ENCODE results near the gene MLF2.
"Not testable (repeated sequence)": the region's sequence is repeated elsewhere in the genome, so short reads cannot be mapped to it uniquely, and the experiment has no call there.

MLF2 gene

DNA sequence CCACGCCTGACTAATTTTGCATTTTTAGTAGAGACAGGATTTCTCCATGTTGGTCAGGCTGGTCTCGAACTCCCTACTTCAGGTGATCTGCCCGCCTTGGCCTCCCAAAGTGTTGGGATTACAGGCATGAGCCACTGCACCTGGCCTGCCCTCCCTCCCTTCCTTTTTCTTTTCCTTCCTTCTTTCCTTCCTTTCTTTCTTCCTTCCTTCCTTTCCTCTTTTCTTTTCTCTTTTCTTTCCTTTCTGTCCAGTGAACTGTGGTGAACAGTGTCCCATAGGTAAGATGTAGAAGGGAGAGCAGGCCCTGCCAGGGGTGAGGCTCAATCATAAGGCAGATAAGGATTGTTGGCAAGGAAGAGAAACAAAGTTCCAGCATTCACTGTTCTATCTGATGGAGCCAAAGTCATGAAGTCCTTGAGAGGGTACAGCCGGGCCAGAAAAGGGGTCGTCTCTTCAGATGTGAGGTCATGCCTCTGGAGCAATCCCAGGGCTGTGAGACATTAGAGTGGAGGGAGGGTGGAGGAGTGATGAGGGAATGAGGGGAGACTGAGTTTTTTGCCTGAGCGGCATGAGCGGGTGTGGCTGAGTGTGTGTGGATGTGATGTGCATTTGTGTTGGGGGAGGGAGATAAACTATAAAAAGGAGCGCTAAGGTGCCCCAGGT is 4.2 kb upstream of the MLF2 start:
- Histone ChIP-seq H3K36me3 (ENCODE audit: control insufficient read depth, low read depth, low read length) (no peaks in the 10 kb centered on the region), H3K9ac (ENCODE audit: low read length) (no peak overlapping the region), H3K4me3 (ENCODE audit: low read length) (no peak overlapping the region), H3K4me1 (ENCODE audit: control insufficient read depth, low read depth, low read length) (peaks cover 6% of the 10 kb centered on the region), H3K9me3 (ENCODE audit: control insufficient read depth, low read depth, low read length) (no peaks in the 10 kb centered on the region), H3K27ac (ENCODE audit: low read length) (no peak overlapping the region), H3K27me3 (ENCODE audit: control insufficient read depth, insufficient read depth, low read length) (no peaks in the 10 kb centered on the region)

DNA sequence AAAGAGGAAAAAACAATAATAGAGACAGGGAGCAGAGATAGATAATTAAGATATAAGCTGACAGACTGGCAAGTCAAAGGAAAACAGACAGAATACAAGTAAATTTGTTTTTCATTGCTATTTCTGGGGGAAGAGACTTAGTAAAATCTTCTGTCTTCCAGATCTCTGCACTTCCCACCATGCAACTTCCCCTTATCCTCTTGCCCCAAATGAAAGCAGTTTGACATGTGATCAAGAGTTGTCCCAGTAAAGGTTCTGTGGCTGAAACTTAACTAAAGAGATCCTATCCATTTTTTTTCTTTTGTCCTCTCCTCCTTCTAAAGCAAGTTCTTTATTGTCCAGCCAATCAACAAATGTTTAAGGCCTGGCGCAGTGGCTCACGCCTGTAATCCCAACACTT is 1.5 kb upstream of the MLF2 start:
- H3K9ac ChIP-seq (ENCODE audit: low read length), result no peak overlapping the region
- peaks cover 25% of the 10 kb centered on the region for H3K36me3 ChIP-seq (ENCODE audit: control insufficient read depth, low read depth, low read length)
- no peak overlapping the region for H3K27ac ChIP-seq (ENCODE audit: low read length)
- peaks cover 11% of the 10 kb centered on the region for H3K4me1 ChIP-seq (ENCODE audit: control insufficient read depth, low read depth, low read length)
- H3K4me3 ChIP-seq (ENCODE audit: low read length), result no peak overlapping the region
- H3K9me3 ChIP-seq (ENCODE audit: control insufficient read depth, low read depth, low read length), result no peaks in the 10 kb centered on the region
- H3K27me3 ChIP-seq (ENCODE audit: control insufficient read depth, insufficient read depth, low read length), result no peaks in the 10 kb centered on the region

DNA sequence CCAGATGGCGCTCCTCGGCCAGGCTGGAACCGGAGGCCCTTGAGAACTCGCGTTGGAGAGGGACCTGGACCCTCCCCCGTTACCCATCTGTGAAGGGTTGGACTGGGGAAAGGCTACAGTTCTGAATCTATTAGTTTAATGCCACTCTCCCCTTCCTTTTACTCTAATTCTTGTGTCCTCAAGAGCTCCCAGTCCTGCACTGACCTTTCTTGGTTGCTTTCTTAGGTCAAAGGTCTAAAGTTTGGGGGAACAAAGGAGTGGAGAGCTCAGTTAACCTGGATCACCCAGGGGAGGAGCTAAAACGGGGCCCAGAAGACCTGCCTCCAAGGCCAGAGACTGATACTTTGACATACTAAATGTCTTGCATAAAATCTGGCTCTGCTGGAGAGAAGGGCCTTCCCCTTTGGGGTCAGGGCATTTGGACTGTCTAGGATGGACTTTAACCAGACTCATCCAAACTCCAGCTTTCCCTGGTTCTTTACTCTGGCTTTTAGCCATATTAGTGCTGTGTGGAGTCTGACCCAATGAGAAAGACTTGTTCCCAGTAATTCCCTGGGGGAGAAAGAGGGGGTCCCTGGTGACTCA is 923 bp upstream of the MLF2 start:
- peaks cover 31% of the 10 kb centered on the region for H3K36me3 ChIP-seq (ENCODE audit: control insufficient read depth, low read depth, low read length)
- H3K4me3 ChIP-seq (ENCODE audit: low read length), result peak overlapping the region; percentile 22
- H3K27ac ChIP-seq (ENCODE audit: low read length), result no peak overlapping the region
- H3K9ac ChIP-seq (ENCODE audit: low read length), result no peak overlapping the region
- no peaks in the 10 kb centered on the region for H3K27me3 ChIP-seq (ENCODE audit: control insufficient read depth, insufficient read depth, low read length)
- peaks cover 11% of the 10 kb centered on the region for H3K4me1 ChIP-seq (ENCODE audit: control insufficient read depth, low read depth, low read length)
- no peaks in the 10 kb centered on the region for H3K9me3 ChIP-seq (ENCODE audit: control insufficient read depth, low read depth, low read length)

DNA sequence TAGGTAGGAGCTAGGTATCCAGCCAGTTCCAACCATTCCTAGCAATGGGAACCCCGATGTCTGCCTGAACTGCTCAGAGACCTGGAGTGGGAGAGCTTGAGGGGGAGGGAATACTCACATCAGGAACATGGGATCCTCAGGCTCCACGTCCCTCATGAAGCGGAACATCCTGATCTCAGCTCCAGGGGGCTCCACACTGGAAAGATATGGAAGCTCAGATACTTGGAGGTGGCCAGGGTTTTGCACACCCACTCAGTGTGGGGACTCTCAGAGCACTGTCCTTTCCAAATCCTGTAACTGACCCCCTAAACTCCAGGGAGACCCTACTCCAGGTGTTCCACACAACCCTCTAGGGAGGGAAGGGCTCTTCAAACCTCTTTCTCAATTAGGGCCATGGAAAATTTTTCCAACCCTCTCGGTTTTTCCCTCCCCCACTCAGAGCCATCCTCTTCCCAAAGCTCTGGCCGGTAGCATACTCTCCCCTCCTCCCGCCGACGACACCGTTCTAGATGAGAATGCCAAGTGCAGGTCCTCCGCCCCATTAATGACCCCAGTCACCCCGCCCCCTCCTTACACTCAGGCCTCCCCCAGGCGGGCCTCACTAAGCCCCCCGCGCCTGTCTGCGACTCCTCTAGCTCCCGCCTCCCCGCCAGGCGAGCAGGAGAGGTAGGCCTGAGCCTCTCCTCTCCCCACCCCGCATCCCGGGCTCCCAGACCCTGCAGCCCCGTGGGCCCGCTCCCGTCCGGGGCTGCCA is 597 bp downstream of the MLF2 start:
- Histone ChIP-seq H3K27me3 (ENCODE audit: control insufficient read depth, insufficient read depth, low read length) (no peaks in the 10 kb centered on the region), H3K9me3 (ENCODE audit: control insufficient read depth, low read depth, low read length) (no peaks in the 10 kb centered on the region), H3K27ac (ENCODE audit: low read length) (peak overlapping the region; percentile 97), H3K36me3 (ENCODE audit: control insufficient read depth, low read depth, low read length) (peaks cover 46% of the 10 kb centered on the region), H3K4me1 (ENCODE audit: control insufficient read depth, low read depth, low read length) (peaks cover 11% of the 10 kb centered on the region), H3K9ac (ENCODE audit: low read length) (peak overlapping the region; percentile 93), H3K4me3 (ENCODE audit: low read length) (peak overlapping the region; percentile 87)

DNA sequence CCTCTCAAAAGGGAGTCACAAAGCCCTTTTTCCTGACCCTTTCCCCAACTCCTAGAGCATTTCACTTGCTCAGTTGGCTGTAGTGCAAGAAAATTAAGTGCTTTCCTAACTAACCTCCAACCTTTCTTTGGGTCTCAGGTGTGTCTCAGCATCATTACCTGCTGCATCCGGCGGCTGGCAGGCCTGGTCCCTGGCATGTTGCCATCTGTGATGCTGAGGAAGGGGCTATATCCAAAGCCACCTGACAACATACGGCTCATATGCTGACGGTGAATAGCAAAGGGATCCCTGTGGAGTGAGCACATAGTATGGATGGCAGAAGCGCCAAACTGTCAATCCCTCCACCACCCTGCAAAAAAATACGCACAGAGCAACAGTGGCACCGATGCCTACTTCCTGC is 1.2 kb downstream of the MLF2 start:
- no peaks in the 10 kb centered on the region for H3K27me3 ChIP-seq (ENCODE audit: control insufficient read depth, insufficient read depth, low read length)
- H3K9me3 ChIP-seq (ENCODE audit: control insufficient read depth, low read depth, low read length), result no peaks in the 10 kb centered on the region
- peaks cover 52% of the 10 kb centered on the region for H3K36me3 ChIP-seq (ENCODE audit: control insufficient read depth, low read depth, low read length)
- no peak overlapping the region for H3K27ac ChIP-seq (ENCODE audit: low read length)
- peak overlapping the region; percentile 87 for H3K4me3 ChIP-seq (ENCODE audit: low read length)
- peaks cover 11% of the 10 kb centered on the region for H3K4me1 ChIP-seq (ENCODE audit: control insufficient read depth, low read depth, low read length)
- no peak overlapping the region for H3K9ac ChIP-seq (ENCODE audit: low read length)

DNA sequence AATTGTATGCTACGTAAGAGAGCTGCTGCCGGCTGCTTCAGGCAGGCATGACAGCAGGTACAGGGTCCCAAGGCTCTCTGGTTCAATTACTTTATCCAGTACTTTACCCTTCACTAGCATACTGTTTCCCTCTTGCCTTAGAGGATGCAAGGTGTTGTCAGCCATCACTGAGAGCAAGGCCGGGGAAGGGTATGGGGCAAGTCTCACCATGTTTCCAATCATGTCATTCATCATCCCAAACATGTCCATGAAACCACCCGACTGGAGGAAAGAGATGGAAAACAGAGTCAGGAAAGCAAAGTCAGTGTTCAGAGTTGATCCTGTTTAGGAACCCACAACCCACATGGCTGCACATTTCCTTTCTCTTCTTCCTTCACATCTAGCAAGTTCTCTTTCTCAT is 2.4 kb downstream of the MLF2 start:
- Histone ChIP-seq H3K4me1 (ENCODE audit: control insufficient read depth, low read depth, low read length) (peaks cover 11% of the 10 kb centered on the region), H3K36me3 (ENCODE audit: control insufficient read depth, low read depth, low read length) (peaks cover 60% of the 10 kb centered on the region), H3K27ac (ENCODE audit: low read length) (no peak overlapping the region), H3K9me3 (ENCODE audit: control insufficient read depth, low read depth, low read length) (no peaks in the 10 kb centered on the region), H3K9ac (ENCODE audit: low read length) (no peak overlapping the region), H3K27me3 (ENCODE audit: control insufficient read depth, insufficient read depth, low read length) (no peaks in the 10 kb centered on the region), H3K4me3 (ENCODE audit: low read length) (no peak overlapping the region)

DNA sequence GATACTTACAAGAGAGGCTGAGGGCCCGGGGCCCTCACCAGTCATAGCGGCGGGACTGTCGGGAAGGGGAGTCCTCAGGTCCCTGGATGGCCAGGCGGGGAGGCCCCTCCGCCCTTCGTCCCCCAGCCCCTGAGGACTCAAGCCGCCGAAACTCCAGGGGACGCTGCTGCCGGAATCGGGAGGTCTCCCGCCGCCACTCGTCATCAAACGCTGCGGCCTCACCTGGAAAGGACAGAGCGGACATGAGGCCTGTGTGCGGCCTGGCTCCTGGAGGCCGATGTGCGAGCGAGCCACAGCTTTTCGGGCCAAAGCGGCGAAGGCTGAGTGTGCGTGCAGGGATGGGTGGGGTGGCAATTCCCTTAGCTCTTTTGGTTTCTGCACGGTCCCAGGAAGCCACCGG is 4.2 kb downstream of the MLF2 start:
- H3K4me1 ChIP-seq (ENCODE audit: control insufficient read depth, low read depth, low read length), result peaks cover 6% of the 10 kb centered on the region
- no peak overlapping the region for H3K4me3 ChIP-seq (ENCODE audit: low read length)
- H3K36me3 ChIP-seq (ENCODE audit: control insufficient read depth, low read depth, low read length), result peaks cover 61% of the 10 kb centered on the region
- no peaks in the 10 kb centered on the region for H3K9me3 ChIP-seq (ENCODE audit: control insufficient read depth, low read depth, low read length)
- H3K27me3 ChIP-seq (ENCODE audit: control insufficient read depth, insufficient read depth, low read length), result no peaks in the 10 kb centered on the region
- H3K27ac ChIP-seq (ENCODE audit: low read length), result no peak overlapping the region
- no peak overlapping the region for H3K9ac ChIP-seq (ENCODE audit: low read length)

DNA sequence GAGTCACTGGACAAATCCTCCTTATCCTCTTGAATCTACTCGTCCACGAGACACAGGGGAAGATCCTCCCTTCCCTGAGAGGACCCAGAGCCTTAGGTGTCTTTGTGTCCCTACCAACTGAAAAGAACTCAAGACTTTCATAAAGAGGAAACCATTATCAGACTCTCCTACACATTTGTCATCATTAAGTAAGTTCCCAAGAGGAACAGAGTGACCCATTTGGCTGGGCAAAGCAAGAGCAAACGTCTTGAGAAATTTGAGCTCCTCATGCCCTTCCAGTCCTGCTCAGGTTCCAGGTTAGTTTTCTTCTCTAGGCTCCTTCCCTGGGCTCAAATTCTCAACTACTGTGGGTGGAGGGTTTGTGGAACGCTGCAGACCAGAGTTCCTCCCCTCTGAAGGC is 5.7 kb downstream of the MLF2 start:
- no peaks in the 10 kb centered on the region for H3K9me3 ChIP-seq (ENCODE audit: control insufficient read depth, low read depth, low read length)
- H3K27me3 ChIP-seq (ENCODE audit: control insufficient read depth, insufficient read depth, low read length), result no peaks in the 10 kb centered on the region
- H3K27ac ChIP-seq (ENCODE audit: low read length), result no peak overlapping the region
- H3K36me3 ChIP-seq (ENCODE audit: control insufficient read depth, low read depth, low read length), result peaks cover 61% of the 10 kb centered on the region
- no peak overlapping the region for H3K9ac ChIP-seq (ENCODE audit: low read length)
- no peak overlapping the region for H3K4me3 ChIP-seq (ENCODE audit: low read length)
- H3K4me1 ChIP-seq (ENCODE audit: control insufficient read depth, low read depth, low read length), result peaks cover 5% of the 10 kb centered on the region

DNA sequence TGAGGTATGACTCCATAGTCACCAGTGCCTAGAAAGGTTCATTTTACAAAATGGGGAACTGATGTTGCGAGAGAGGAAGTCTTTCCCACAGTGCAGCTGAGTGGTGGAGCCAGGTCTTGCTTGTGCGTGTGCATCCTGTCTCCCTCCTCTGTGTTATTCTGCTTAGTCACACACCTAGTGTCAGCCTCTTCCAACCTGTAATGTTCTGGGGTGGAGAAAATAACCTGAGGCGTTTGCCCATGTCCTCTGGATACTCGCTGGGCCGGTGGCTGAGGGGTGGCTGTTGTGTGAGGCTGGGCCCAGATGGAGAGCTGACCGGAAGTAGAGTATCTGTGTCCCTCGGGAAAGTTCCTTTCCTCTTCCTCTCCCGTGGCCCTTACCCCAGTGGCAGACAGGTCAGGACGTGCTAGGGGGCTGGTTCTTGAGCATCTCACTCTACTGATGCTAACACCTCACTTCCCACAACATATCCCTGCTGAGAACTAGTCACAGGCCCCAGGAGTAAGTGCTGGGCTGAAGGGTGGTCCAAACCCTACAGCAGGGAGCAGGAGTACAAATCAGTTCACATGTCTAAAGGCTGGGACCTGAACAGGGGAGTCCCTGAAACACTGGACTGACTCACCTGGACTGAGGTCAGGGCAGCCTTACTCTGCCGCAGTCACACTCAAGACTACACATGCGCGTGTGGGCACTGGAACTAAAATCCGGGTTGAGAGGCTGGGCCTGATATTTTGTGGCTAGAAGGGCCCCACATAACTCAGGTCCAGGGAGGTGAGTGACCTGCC is 7.0 kb downstream of the MLF2 start:
- Histone ChIP-seq H3K36me3 (ENCODE audit: control insufficient read depth, low read depth, low read length) (peaks cover 51% of the 10 kb centered on the region), H3K27me3 (ENCODE audit: control insufficient read depth, insufficient read depth, low read length) (no peaks in the 10 kb centered on the region), H3K9ac (ENCODE audit: low read length) (no peak overlapping the region), H3K4me3 (ENCODE audit: low read length) (no peak overlapping the region), H3K4me1 (ENCODE audit: control insufficient read depth, low read depth, low read length) (no peaks in the 10 kb centered on the region), H3K27ac (ENCODE audit: low read length) (no peak overlapping the region), H3K9me3 (ENCODE audit: control insufficient read depth, low read depth, low read length) (no peaks in the 10 kb centered on the region)

DNA sequence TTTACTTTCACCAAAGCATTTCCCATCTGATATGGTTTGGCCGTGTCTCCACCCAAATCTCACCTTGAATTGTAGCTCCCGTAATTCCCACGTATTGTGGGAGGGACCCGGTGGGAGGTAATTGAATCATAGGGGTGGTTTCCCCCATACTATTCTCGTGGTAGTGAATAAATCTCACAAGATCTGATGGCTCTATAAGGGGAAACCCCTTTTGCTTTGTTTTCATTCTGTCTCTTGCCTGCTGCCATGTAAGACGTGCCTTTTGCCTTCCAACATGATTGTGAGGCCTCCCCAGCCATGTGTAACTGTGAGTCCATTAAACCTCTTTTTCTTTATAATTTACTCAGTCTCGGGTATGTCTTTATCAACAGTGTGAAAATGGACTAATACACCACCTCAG is 9.6 kb downstream of the MLF2 start:
- H3K4me1 ChIP-seq (ENCODE audit: control insufficient read depth, low read depth, low read length); H3K27ac ChIP-seq (ENCODE audit: low read length): not testable (repeated sequence)

DNA sequence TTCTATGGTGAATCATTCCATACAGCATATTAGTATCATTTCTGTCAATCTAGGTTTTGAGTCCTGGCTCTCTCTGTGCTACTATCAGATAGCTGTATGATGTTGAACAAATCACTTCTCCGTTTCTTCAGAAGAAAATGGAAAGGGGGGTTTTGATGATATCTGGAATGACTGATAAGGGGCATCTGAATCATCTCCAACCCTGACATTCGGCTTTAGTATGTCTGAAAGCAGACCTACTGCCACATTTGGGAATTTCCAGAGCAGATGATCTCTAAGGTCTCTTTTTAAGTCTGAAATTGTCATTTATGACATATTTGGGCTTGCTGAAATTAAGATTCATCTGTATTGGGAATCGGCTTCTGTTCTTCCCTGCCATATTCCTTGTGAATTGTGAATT is 10.1 kb downstream of the MLF2 start:
- H3K36me3 ChIP-seq (ENCODE audit: control insufficient read depth, low read depth, low read length), result peaks cover 20% of the 10 kb centered on the region
- no peaks in the 10 kb centered on the region for H3K9me3 ChIP-seq (ENCODE audit: control insufficient read depth, low read depth, low read length)
- H3K4me1 ChIP-seq (ENCODE audit: control insufficient read depth, low read depth, low read length), result no peaks in the 10 kb centered on the region
- H3K4me3 ChIP-seq (ENCODE audit: low read length), result no peak overlapping the region
- no peak overlapping the region for H3K9ac ChIP-seq (ENCODE audit: low read length)
- no peak overlapping the region for H3K27ac ChIP-seq (ENCODE audit: low read length)
- H3K27me3 ChIP-seq (ENCODE audit: control insufficient read depth, insufficient read depth, low read length), result no peaks in the 10 kb centered on the region

More for the DNA sequence above, 9.6 kb downstream of the MLF2 start:
- H3K9ac ChIP-seq (ENCODE audit: low read length); H3K27me3 ChIP-seq (ENCODE audit: control insufficient read depth, insufficient read depth, low read length); H3K4me3 ChIP-seq (ENCODE audit: low read length); H3K9me3 ChIP-seq (ENCODE audit: control insufficient read depth, low read depth, low read length): not testable (repeated sequence)
- H3K36me3 ChIP-seq (ENCODE audit: control insufficient read depth, low read depth, low read length), result peaks cover 25% of the 10 kb centered on the region

Measured in iPS-18a (cell line).